Astrocyte (in vitro differentiated cells and primary cell): ENCODE results near the gene AFG1L. TPM values are rescaled to one million over a fixed set of nuclear protein-coding genes. Genes with fewer than 3 reads are reported as not detected.

ENCODE experiments used
- DNase-seq: peaks from one replicate; pipeline ENCODE4 v3.0.0-alpha.2; 2010; ENCODE audit warnings: low read depth
- FAIRE-seq: peaks from 2 replicates; lab custom pipeline; 2011; peaks lifted over from hg19 to GRCh38; lab: Jason Lieb, UNC
- H2AFZ ChIP-seq: 2 replicates; pipeline ENCODE4 v1.6.0; 2012; ENCODE audit warnings: low read depth, low read length, inconsistent platforms
- H3K27ac ChIP-seq: 2 replicates; pipeline ENCODE4 v1.5.1; 2011; ENCODE audit warnings: low read depth, low read length, inconsistent platforms
- H3K27me3 ChIP-seq: 2 replicates; pipeline ENCODE4 v1.6.0; 2011; ENCODE audit warnings: low read length, inconsistent platforms; ENCODE audit not compliant: insufficient read depth
- H3K36me3 ChIP-seq: 2 replicates; pipeline ENCODE4 v1.5.1; 2011; ENCODE audit warnings: low read length, inconsistent platforms; ENCODE audit not compliant: insufficient read depth
- H3K4me1 ChIP-seq: 2 replicates; pipeline ENCODE4 v1.5.1; 2011; ENCODE audit warnings: low read length, inconsistent platforms; ENCODE audit not compliant: insufficient read depth
- H3K4me2 ChIP-seq: 2 replicates; pipeline ENCODE4 v1.6.0; 2012; ENCODE audit warnings: low read length, inconsistent platforms
- H3K4me3 ChIP-seq: 2 replicates; pipeline ENCODE4 v1.5.1; 2011; ENCODE audit warnings: low read depth, mild to moderate bottlenecking, low read length, inconsistent platforms; ENCODE audit not compliant: insufficient read depth
- H3K79me2 ChIP-seq: 2 replicates; pipeline ENCODE4 v1.6.0; 2012; ENCODE audit warnings: mild to moderate bottlenecking, low read length, inconsistent platforms; ENCODE audit not compliant: insufficient read depth
- H3K9ac ChIP-seq: 2 replicates; pipeline ENCODE4 v1.6.0; 2012; ENCODE audit warnings: mild to moderate bottlenecking, low read length, inconsistent platforms
- H3K9me3 ChIP-seq: 2 replicates; pipeline ENCODE4 v1.5.1; 2012; ENCODE audit warnings: low read depth, mild to moderate bottlenecking, low read length, inconsistent platforms; ENCODE audit not compliant: insufficient read depth
- H4K20me1 ChIP-seq: 2 replicates; pipeline ENCODE4 v1.6.0; 2012; ENCODE audit warnings: low read length, inconsistent platforms; ENCODE audit not compliant: insufficient read depth
- H3K27ac Mint-ChIP-seq: one replicate; pipeline ENCODE4 v1.8.0; 2021; ENCODE audit warnings: mild to moderate bottlenecking, mixed read lengths; ENCODE audit not compliant: unreplicated experiment
- H3K27me3 Mint-ChIP-seq: one replicate; pipeline ENCODE4 v1.8.0; 2021; ENCODE audit warnings: low read depth, mixed read lengths; ENCODE audit not compliant: unreplicated experiment
- H3K36me3 Mint-ChIP-seq: one replicate; pipeline ENCODE4 v1.8.0; 2021; ENCODE audit warnings: low read depth, mixed read lengths; ENCODE audit not compliant: unreplicated experiment
- H3K4me1 Mint-ChIP-seq: one replicate; pipeline ENCODE4 v1.8.0; 2021; ENCODE audit warnings: low read depth, mixed read lengths; ENCODE audit not compliant: unreplicated experiment
- H3K4me3 Mint-ChIP-seq: one replicate; pipeline ENCODE4 v1.8.0; 2021; ENCODE audit warnings: mild to moderate bottlenecking, moderate library complexity, mixed read lengths; ENCODE audit not compliant: unreplicated experiment
- H3K9me3 Mint-ChIP-seq: one replicate; pipeline ENCODE4 v1.8.0; 2021; ENCODE audit warnings: mild to moderate bottlenecking, mixed read lengths; ENCODE audit not compliant: unreplicated experiment
- CTCF ChIP-seq: IDR thresholded peaks from 2 replicates; pipeline ENCODE4 v1.5.1; 2011; ENCODE audit warnings: low read depth, mild to moderate bottlenecking, inconsistent platforms, low read length, moderate library complexity; ENCODE audit not compliant: insufficient read depth
- EZH2 ChIP-seq: IDR thresholded peaks from 2 replicates; pipeline ENCODE4 v1.6.1; 2012; ENCODE audit warnings: mild to moderate bottlenecking, low read length, inconsistent platforms; ENCODE audit not compliant: insufficient read depth
- total RNA-seq: library from RNA; stranded (reverse); gene quantifications from 2 replicates; pipeline ENCODE4 v1.2.1, GENCODE V29; 2021

Gene AFG1L
- total RNA-seq, 1 donor from 2014 or later: 7.9 TPM

DNA sequence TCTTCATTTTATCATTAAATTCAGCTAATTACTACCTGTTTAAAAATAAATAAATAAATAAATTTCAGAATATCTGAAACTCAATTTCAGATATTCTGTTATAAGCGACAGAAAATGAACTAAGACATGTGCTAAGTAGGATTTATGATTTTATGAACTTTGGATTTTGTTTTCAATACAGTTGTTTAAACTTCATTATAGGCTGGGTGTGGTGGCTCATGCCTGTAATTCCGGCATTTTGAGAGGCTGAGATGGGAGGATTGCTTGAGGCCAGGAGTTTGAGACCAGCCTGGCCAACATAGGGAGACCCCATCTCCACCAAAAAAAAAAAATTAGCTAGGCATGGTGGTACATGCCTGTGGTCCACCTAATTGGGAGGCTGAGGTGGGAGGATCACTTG, 36.0 kb downstream of the AFG1L start:
- H3K27ac ChIP-seq: no peak overlapping the region
- no peak for FAIRE-seq
- no peak for DNase-seq
- TF ChIP-seq CTCF (no peak), EZH2 (no peak)
- peaks cover 3% of the 10 kb centered on the region for H3K36me3 ChIP-seq
- H2AFZ ChIP-seq: no peak overlapping the region
- H3K27me3 Mint-ChIP-seq: no peaks in the 10 kb centered on the region
- peaks cover 2% of the 10 kb centered on the region for H3K9me3 Mint-ChIP-seq
- no peaks in the 10 kb centered on the region for H3K27me3 ChIP-seq
- no peak overlapping the region for H3K4me3 Mint-ChIP-seq
- no peak overlapping the region for H3K27ac Mint-ChIP-seq
- no peak overlapping the region for H3K4me3 ChIP-seq
- H4K20me1 ChIP-seq: no peaks in the 10 kb centered on the region
- no peak overlapping the region for H3K9ac ChIP-seq
- H3K9me3 ChIP-seq: no peaks in the 10 kb centered on the region
- H3K4me1 ChIP-seq: no peaks in the 10 kb centered on the region
- no peaks in the 10 kb centered on the region for H3K79me2 ChIP-seq
- H3K36me3 Mint-ChIP-seq: peaks cover 3% of the 10 kb centered on the region
- H3K4me2 ChIP-seq: no peak overlapping the region
- H3K4me1 Mint-ChIP-seq: no peaks in the 10 kb centered on the region

GRCh38 chr6:108331982-108332381, 37.1 kb downstream of the AFG1L start:
- no peak for FAIRE-seq

More at GRCh38 chr6:108331982-108332381, 37.1 kb downstream of the AFG1L start:
- Histone ChIP-seq H2AFZ (no peak overlapping the region), H4K20me1 (no peaks in the 10 kb centered on the region), H3K27me3 (no peaks in the 10 kb centered on the region), H3K4me1 (no peaks in the 10 kb centered on the region), H3K4me2 (no peak overlapping the region), H3K4me3 (no peak overlapping the region), H3K79me2 (no peaks in the 10 kb centered on the region), H3K9ac (no peak overlapping the region), H3K27ac (no peak overlapping the region), H3K36me3 (peaks cover 3% of the 10 kb centered on the region), H3K9me3 (no peaks in the 10 kb centered on the region)
- no peak overlapping the region for H3K27ac Mint-ChIP-seq
- no peaks in the 10 kb centered on the region for H3K4me1 Mint-ChIP-seq
- TF ChIP-seq CTCF (no peak), EZH2 (no peak)
- H3K4me3 Mint-ChIP-seq: no peak overlapping the region
- peaks cover 3% of the 10 kb centered on the region for H3K36me3 Mint-ChIP-seq
- DNase-seq: no peak
- H3K27me3 Mint-ChIP-seq: no peaks in the 10 kb centered on the region
- H3K9me3 Mint-ChIP-seq: peaks cover 2% of the 10 kb centered on the region
